HepG2 (cell line): ENCODE results near the gene EGFL8. TPM values are rescaled to one million over a fixed set of nuclear protein-coding genes. Genes with fewer than 3 reads are reported as not detected.

ENCODE experiments used
- CEBPG ChIP-seq: IDR thresholded peaks from 2 replicates; pipeline ENCODE4 v1.6.1; 2016
- ISX ChIP-seq: sonication (generic); formaldehyde crosslinking; conservative IDR thresholded peaks from 2 replicates; pipeline ENCODE4 v1.5.0; 2020; ENCODE audit warnings: missing genetic modification reagents
- MEF2D ChIP-seq: sonication (generic); formaldehyde crosslinking; IDR thresholded peaks from 2 replicates; pipeline ENCODE4 v1.5.1; 2020; ENCODE audit warnings: mild to moderate bottlenecking, missing genetic modification reagents
- MTA3 ChIP-seq: sonication (generic); formaldehyde crosslinking; IDR thresholded peaks from 2 replicates; pipeline ENCODE4 v1.4.0; 2020; ENCODE audit warnings: missing genetic modification reagents
- MXI1 ChIP-seq: IDR thresholded peaks from 3 replicates; pipeline ENCODE4 v1.6.1; 2012; ENCODE audit warnings: low read depth, low read length, inconsistent platforms, borderline replicate concordance
- NBN ChIP-seq: fragments of 450-650 bp; conservative IDR thresholded peaks from 2 replicates; pipeline ENCODE4 v1.6.1; 2017
- NFATC3 ChIP-seq: sonication (generic); formaldehyde crosslinking; IDR thresholded peaks from 2 replicates; pipeline ENCODE4 v1.5.1; 2020; ENCODE audit warnings: mild to moderate bottlenecking, missing genetic modification reagents
- SNAI1 ChIP-seq: sonication (generic); formaldehyde crosslinking; IDR thresholded peaks from 2 replicates; pipeline ENCODE4 v1.5.0; 2020; ENCODE audit warnings: mild to moderate bottlenecking, missing genetic modification reagents, borderline replicate concordance
- ZBTB3 ChIP-seq: sonication (generic); formaldehyde crosslinking; IDR thresholded peaks from 2 replicates; pipeline ENCODE4 v1.4.0; 2020; ENCODE audit warnings: low read depth, mild to moderate bottlenecking, moderate library complexity, missing genetic modification reagents, borderline replicate concordance
- ZC3H4 ChIP-seq: sonication (generic); formaldehyde crosslinking; IDR thresholded peaks from 2 replicates; pipeline ENCODE4 v1.4.0; 2020; ENCODE audit warnings: missing genetic modification reagents, borderline replicate concordance
- ZFP36 ChIP-seq: fragments of 150-350 bp; IDR thresholded peaks from 2 replicates; pipeline ENCODE4 v1.6.1; 2018; ENCODE audit warnings: borderline replicate concordance, low read length, low read depth; ENCODE audit not compliant: partially characterized antibody
- ZFY ChIP-seq: sonication (generic); formaldehyde crosslinking; IDR thresholded peaks from 2 replicates; pipeline ENCODE4 v1.4.0; 2020; ENCODE audit warnings: missing genetic modification reagents
- ZMYM4 ChIP-seq: sonication (generic); formaldehyde crosslinking; IDR thresholded peaks from 2 replicates; pipeline ENCODE4 v1.8.1; 2023; ENCODE audit warnings: mild to moderate bottlenecking, missing genetic modification reagents
- ZNF253 ChIP-seq: sonication (generic); formaldehyde crosslinking; IDR thresholded peaks from 2 replicates; pipeline ENCODE4 v1.8.0; 2022; ENCODE audit warnings: mild to moderate bottlenecking, missing genetic modification reagents, borderline replicate concordance
- ZNF781 ChIP-seq: sonication (generic); formaldehyde crosslinking; IDR thresholded peaks from 2 replicates; pipeline ENCODE4 v1.5.1; 2020; ENCODE audit warnings: borderline replicate concordance, mild to moderate bottlenecking, missing genetic modification reagents; ENCODE audit errors: not compliant biosample characterization
- ZNF790 ChIP-seq: sonication (generic); formaldehyde crosslinking; IDR thresholded peaks from 2 replicates; pipeline ENCODE4 v1.8.0; 2022; ENCODE audit warnings: missing genetic modification reagents, mild to moderate bottlenecking, borderline replicate concordance
- polyA plus RNA-seq, 8 experiments: library from polyadenylated mRNA; depleted of rRNA in 3 of 8; stranded (reverse) in 7 of 8; unstranded in 1 of 8; fragments of >200 nt; fragmentation: Illumina TruSeq in 4 of 8; extraction: Trizol in 4 of 8; gene quantifications; 2 replicates each; pipeline versions ENCODE4 v1.2.1 to v1.2.3, GENCODE V29; 2011 to 2016; ENCODE audit warnings: low read depth in 4 of 8, missing spikeins in 1 of 8, mixed read lengths in 1 of 8; ENCODE audit not compliant: insufficient read depth in 1 of 8
- total RNA-seq, 5 experiments: library from RNA; depleted of rRNA; stranded (reverse); fragments of >200 nt; fragmentation: Illumina TruSeq; extraction: Trizol; gene quantifications; 2 replicates each; pipeline ENCODE4 v1.2.3, GENCODE V29; 2016; ENCODE audit warnings: low read depth in 1 of 5
- TF ChIP-seq, protein P1 (sequence below): sonication (generic); formaldehyde crosslinking; IDR thresholded peaks from 2 replicates; pipeline ENCODE4 v1.8.1; 2022; ENCODE audit warnings: mild to moderate bottlenecking, missing genetic modification reagents
- TF ChIP-seq, protein P2 (sequence below): sonication (generic); formaldehyde crosslinking; IDR thresholded peaks from 2 replicates; pipeline ENCODE4 v1.5.0; 2020; ENCODE audit warnings: mild to moderate bottlenecking, missing genetic modification reagents, borderline replicate concordance
- TF ChIP-seq, protein P3 (sequence below): sonication (generic); formaldehyde crosslinking; IDR thresholded peaks from 2 replicates; pipeline ENCODE4 v1.5.0; 2020; ENCODE audit warnings: missing genetic modification reagents
- TF ChIP-seq, protein P4 (sequence below): sonication (generic); formaldehyde crosslinking; IDR thresholded peaks from 2 replicates; pipeline ENCODE4 v1.4.0; 2020; ENCODE audit warnings: mild to moderate bottlenecking, low read depth, missing genetic modification reagents

EGFL8 gene
- total and polyA plus RNA-seq, 2 of the 13 experiments (the other 11 are each of a cell fraction or from before 2014, with no cell fraction given): 10.0 to 11.5 TPM

DNA sequence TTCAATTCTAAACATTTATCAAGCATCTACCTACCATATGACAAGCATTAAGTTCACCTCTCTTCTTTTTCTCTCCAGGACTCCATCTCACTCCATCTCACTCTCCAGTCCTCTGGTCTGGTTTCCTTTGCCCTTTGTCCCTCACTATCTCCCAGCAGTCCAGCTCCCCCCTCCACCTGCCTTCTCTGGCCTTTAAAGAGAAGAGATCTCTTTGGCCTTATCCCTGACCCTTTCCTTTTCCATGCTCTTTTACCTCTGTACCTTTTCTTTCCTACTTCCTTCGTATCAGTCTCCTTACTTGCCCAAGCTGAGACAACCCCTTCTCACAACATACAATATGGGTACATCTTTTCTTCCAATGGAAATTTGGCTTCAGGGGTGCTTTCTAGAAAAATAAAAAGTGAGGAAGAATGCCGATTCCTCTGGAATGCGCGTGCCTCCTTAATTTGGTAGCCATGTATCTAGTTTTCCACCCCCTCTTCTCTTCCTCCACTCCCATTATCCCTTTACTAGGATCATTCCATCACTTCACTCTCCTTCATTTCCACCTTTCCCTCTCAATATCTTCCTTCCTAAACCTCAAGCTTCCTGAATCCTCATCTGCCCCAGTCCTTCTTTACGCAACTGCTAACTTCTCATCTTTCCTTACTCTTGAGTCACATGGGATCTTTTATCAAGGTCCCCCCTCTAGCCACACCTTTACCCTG lies 12.2 kb downstream of the EGFL8 start (continued):
- 0 out of 2 replicates have a peak, but pooled peaks have one; percentile 15 for TF ChIP-seq SNAI1 (CRISPR knock-in tag)
- peak; percentile 14; the same call in 1 of the 2 replicates for TF ChIP-seq NFATC3 (CRISPR knock-in tag)
- no peak for TF ChIP-seq ZBTB3 (CRISPR knock-in tag)
- TF ChIP-seq CEBPG (CRISPR knock-in tag): 0 out of 2 replicates have a peak, but pooled peaks have one; percentile 56
- TF ChIP-seq ZNF253 (CRISPR knock-in tag): no peak
- no peak for TF ChIP-seq MTA3 (CRISPR knock-in tag)
- no peak for TF ChIP-seq MXI1
- no peak for TF ChIP-seq ZNF781 (CRISPR knock-in tag)
- TF ChIP-seq MEF2D: no peak; the same call in 1 of the 2 replicates
- no peak for TF ChIP-seq ZFP36
- TF ChIP-seq NBN: peak; percentile 74; the same call in 1 of the 2 replicates
- TF ChIP-seq ZC3H4: 0 out of 2 replicates have a peak, but pooled peaks have one; percentile 4
- TF ChIP-seq, protein P1, sequence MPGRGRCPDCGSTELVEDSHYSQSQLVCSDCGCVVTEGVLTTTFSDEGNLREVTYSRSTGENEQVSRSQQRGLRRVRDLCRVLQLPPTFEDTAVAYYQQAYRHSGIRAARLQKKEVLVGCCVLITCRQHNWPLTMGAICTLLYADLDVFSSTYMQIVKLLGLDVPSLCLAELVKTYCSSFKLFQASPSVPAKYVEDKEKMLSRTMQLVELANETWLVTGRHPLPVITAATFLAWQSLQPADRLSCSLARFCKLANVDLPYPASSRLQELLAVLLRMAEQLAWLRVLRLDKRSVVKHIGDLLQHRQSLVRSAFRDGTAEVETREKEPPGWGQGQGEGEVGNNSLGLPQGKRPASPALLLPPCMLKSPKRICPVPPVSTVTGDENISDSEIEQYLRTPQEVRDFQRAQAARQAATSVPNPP (CRISPR knock-in tag): no peak
- TF ChIP-seq ISX (CRISPR knock-in tag): no peak
- TF ChIP-seq, protein P2, sequence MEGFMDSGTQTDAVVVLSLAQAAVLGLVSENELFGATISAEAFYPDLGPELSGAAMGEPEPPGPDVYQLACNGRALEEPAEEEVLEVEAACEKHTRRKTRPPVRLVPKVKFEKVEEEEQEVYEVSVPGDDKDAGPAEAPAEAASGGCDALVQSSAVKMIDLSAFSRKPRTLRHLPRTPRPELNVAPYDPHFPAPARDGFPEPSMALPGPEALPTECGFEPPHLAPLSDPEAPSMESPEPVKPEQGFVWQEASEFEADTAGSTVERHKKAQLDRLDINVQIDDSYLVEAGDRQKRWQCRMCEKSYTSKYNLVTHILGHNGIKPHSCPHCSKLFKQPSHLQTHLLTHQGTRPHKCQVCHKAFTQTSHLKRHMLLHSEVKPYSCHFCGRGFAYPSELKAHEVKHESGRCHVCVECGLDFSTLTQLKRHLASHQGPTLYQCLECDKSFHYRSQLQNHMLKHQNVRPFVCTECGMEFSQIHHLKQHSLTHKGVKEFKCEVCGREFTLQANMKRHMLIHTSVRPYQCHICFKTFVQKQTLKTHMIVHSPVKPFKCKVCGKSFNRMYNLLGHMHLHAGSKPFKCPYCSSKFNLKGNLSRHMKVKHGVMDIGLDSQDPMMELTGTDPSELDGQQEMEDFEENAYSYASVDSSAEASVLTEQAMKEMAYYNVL: 0 out of 2 replicates have a peak, but pooled peaks have one; percentile 23
- TF ChIP-seq, protein P3, sequence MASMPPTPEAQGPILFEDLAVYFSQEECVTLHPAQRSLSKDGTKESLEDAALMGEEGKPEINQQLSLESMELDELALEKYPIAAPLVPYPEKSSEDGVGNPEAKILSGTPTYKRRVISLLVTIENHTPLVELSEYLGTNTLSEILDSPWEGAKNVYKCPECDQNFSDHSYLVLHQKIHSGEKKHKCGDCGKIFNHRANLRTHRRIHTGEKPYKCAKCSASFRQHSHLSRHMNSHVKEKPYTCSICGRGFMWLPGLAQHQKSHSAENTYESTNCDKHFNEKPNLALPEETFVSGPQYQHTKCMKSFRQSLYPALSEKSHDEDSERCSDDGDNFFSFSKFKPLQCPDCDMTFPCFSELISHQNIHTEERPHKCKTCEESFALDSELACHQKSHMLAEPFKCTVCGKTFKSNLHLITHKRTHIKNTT: no peak
- TF ChIP-seq ZMYM4: no peak
- TF ChIP-seq ZNF790 (CRISPR knock-in tag): no peak
- TF ChIP-seq ZFY: 0 out of 2 replicates have a peak, but pooled peaks have one; percentile 26
- TF ChIP-seq, protein P4, sequence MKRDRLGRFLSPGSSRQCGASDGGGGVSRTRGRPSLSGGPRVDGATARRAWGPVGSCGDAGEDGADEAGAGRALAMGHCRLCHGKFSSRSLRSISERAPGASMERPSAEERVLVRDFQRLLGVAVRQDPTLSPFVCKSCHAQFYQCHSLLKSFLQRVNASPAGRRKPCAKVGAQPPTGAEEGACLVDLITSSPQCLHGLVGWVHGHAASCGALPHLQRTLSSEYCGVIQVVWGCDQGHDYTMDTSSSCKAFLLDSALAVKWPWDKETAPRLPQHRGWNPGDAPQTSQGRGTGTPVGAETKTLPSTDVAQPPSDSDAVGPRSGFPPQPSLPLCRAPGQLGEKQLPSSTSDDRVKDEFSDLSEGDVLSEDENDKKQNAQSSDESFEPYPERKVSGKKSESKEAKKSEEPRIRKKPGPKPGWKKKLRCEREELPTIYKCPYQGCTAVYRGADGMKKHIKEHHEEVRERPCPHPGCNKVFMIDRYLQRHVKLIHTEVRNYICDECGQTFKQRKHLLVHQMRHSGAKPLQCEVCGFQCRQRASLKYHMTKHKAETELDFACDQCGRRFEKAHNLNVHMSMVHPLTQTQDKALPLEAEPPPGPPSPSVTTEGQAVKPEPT (CRISPR knock-in tag): no peak
